T-cell (primary cell): ENCODE data around the gene NCAM1. TPM values are rescaled to one million over a fixed set of nuclear protein-coding genes. Genes with fewer than 3 reads are reported as not detected.

Source experiments
- ATAC-seq, 4 experiments: fragments of 200-7000 bp in 3 of 4; fragments of 150-1000 bp in 1 of 4; cut with Tn5 transposase; replicated peaks in 1 of 4; 1 replicate in 3 of 4; 2 replicates in 1 of 4; pipeline ENCODE4 v1.10.0; 2021; ENCODE audit warnings: moderate library complexity in 3 of 4, mild to moderate bottlenecking in 2 of 4, moderate number of reproducible peaks in 1 of 4
- CTCF ChIA-PET, 2 donors: fragments of 300-600 bp; sonication (Branson Sonifier 250); formaldehyde crosslinking; loops; one replicate each; lab custom pipeline; 2022; ENCODE audit warnings: antibody characterized with exemption in 2 of 2; lab: Charles Lee
- POLR2A ChIA-PET, 2 donors: fragments of 300-600 bp; sonication (Branson Sonifier 250); formaldehyde crosslinking; loops; one replicate each; lab custom pipeline; 2022; ENCODE audit warnings: antibody characterized with exemption in 2 of 2; lab: Charles Lee
- DNase-seq, 35 experiments: peaks; one replicate each; pipeline versions ENCODE4 v3.0.0 to v3.0.0-alpha.2; 2013 to 2023
- H3K27ac ChIP-seq: one replicate; pipeline ENCODE4 v1.5.1; 2013; ENCODE audit warnings: low read length
- H3K27me3 ChIP-seq, 2 experiments: replicated peaks in 1 of 2; 1 replicate in 1 of 2; 2 replicates in 1 of 2; pipeline versions ENCODE4 v1.6.1 to v1.7.0; 2013; ENCODE audit warnings: low read length in 1 of 2, mixed read lengths in 1 of 2; ENCODE audit not compliant: control insufficient read depth in 2 of 2, insufficient read depth in 2 of 2; ENCODE audit errors: extremely low read depth in 1 of 2
- H3K36me3 ChIP-seq, 2 donors: 1 replicate in 1 of 2; 2 replicates in 1 of 2; pipeline versions ENCODE4 v1.6.1 to v1.7.0; 2013; ENCODE audit warnings: low read length in 1 of 2; ENCODE audit not compliant: control insufficient read depth in 2 of 2, insufficient read depth in 1 of 2; ENCODE audit errors: extremely low read depth in 1 of 2
- H3K4me1 ChIP-seq, 2 experiments: 1 replicate in 1 of 2; 2 replicates in 1 of 2; pipeline versions ENCODE4 v1.6.1 to v1.7.0; 2013; ENCODE audit warnings: low read length in 2 of 2, mixed read lengths in 1 of 2; ENCODE audit not compliant: insufficient read depth in 2 of 2, control insufficient read depth in 1 of 2; ENCODE audit errors: extremely low read depth in 1 of 2
- H3K4me3 ChIP-seq, 2 donors: 1 replicate in 1 of 2; 2 replicates in 1 of 2; pipeline versions ENCODE4 v1.5.1 to v1.7.0; 2013; ENCODE audit warnings: mild to moderate bottlenecking in 2 of 2, low read length in 1 of 2, moderate library complexity in 1 of 2; ENCODE audit not compliant: control insufficient read depth in 1 of 2; ENCODE audit errors: extremely low read depth in 1 of 2
- H3K9me3 ChIP-seq: 2 replicates; pipeline ENCODE4 v1.7.0; 2013
- H3K27ac Mint-ChIP-seq, 2 donors: one replicate each; pipeline ENCODE4 v1.8.0; 2020 to 2021; ENCODE audit warnings: mild to moderate bottlenecking in 2 of 2, mixed read lengths in 2 of 2
- H3K27me3 Mint-ChIP-seq, 2 donors: one replicate each; pipeline ENCODE4 v1.8.0; 2021 to 2022; ENCODE audit warnings: mixed read lengths in 2 of 2
- H3K36me3 Mint-ChIP-seq: one replicate; pipeline ENCODE4 v1.8.0; 2021; ENCODE audit warnings: mixed read lengths
- H3K4me1 Mint-ChIP-seq, 3 donors: one replicate each; pipeline ENCODE4 v1.8.0; 2020 to 2022; ENCODE audit warnings: mixed read lengths in 3 of 3, mild to moderate bottlenecking in 1 of 3
- H3K4me3 Mint-ChIP-seq, 3 donors: one replicate each; pipeline ENCODE4 v1.8.0; 2020 to 2022; ENCODE audit warnings: mild to moderate bottlenecking in 3 of 3, mixed read lengths in 3 of 3, moderate library complexity in 3 of 3
- H3K9me3 Mint-ChIP-seq, 3 donors: one replicate each; pipeline ENCODE4 v1.8.0; 2020 to 2022; ENCODE audit warnings: mixed read lengths in 3 of 3
- WGBS: methylation state at CpG from one replicate; pipeline ENCODE4 v1.1.5; 2013; ENCODE audit warnings: missing lambda C conversion rate; ENCODE audit not compliant: insufficient coverage; 5-methylcytosine and 5-hydroxymethylcytosine counted together
- total RNA-seq, 35 experiments: library from RNA in 6 of 35; stranded (reverse) in 6 of 35; fragments of 120-200 nt in 1 of 35; gene quantifications; one replicate each; pipeline versions ENCODE4 v1.2.1 to v1.2.4 and lab custom pipeline; 2013 to 2026

Gene NCAM1
- total RNA-seq, 5 donors from 2014 or later (not counting 1 experiment from before 2014, with no cell fraction given) = 0.90 to 1.8 (median 1.1) TPM

- ChIA-PET POLR2A (no interaction called here), CTCF (no interaction called here)
- no peaks in the 10 kb centered on the region for H3K9me3 Mint-ChIP-seq
- no peaks in the 10 kb centered on the region for H3K4me1 Mint-ChIP-seq
- Histone ChIP-seq H3K4me3 (no peak overlapping the region), H3K27ac (no peak overlapping the region), H3K4me1 (peaks cover 0 to 2% of the 10 kb centered on the region in 2 experiments), H3K9me3 (no peaks in the 10 kb centered on the region), H3K36me3 (no peaks in the 10 kb centered on the region), H3K27me3 (peaks cover 0 to 11% of the 10 kb centered on the region in 2 experiments)
- 71% methylated on average over 3 of the region's 5 CpGs for WGBS
- no peak overlapping the region for H3K4me3 Mint-ChIP-seq
- H3K27ac Mint-ChIP-seq = no peak overlapping the region
- H3K36me3 Mint-ChIP-seq = no peaks in the 10 kb centered on the region
- DNase-seq = no peak
- ATAC-seq = no peak
- peaks cover 5 to 10% of the 10 kb centered on the region in 2 donors for H3K27me3 Mint-ChIP-seq
Measured at GRCh38 chr11:113253406-113253805, 292.2 kb downstream of the NCAM1 start.

GRCh38 chr11:113255096-113255495, 293.9 kb downstream of the NCAM1 start:
- Histone ChIP-seq H3K36me3 (no peaks in the 10 kb centered on the region), H3K4me3 (no peak overlapping the region), H3K4me1 (no peaks in the 10 kb centered on the region), H3K27me3 (peaks cover 0 to 3% of the 10 kb centered on the region in 2 experiments), H3K9me3 (no peaks in the 10 kb centered on the region), H3K27ac (no peak overlapping the region)
- no peak for ATAC-seq
- H3K27ac Mint-ChIP-seq = no peak overlapping the region
- H3K4me3 Mint-ChIP-seq = no peak overlapping the region
- WGBS = no CpG with 5 or more reads among the region's 4 CpGs
- DNase-seq = no peak
- peaks cover 0 to 7% of the 10 kb centered on the region in 2 donors for H3K27me3 Mint-ChIP-seq
- no peaks in the 10 kb centered on the region for H3K9me3 Mint-ChIP-seq
- ChIA-PET CTCF (no interaction called here), POLR2A (no interaction called here)
- H3K4me1 Mint-ChIP-seq = no peaks in the 10 kb centered on the region
- no peaks in the 10 kb centered on the region for H3K36me3 Mint-ChIP-seq

GRCh38 chr11:113255741-113256140, 294.5 kb downstream of the NCAM1 start:
- no peak for ATAC-seq
- no peaks in the 10 kb centered on the region for H3K36me3 ChIP-seq
- DNase-seq = no peak
- H3K27ac ChIP-seq = no peak overlapping the region
- H3K4me3 ChIP-seq = no peak overlapping the region
- peaks cover 0 to 2% of the 10 kb centered on the region in 2 experiments for H3K27me3 ChIP-seq
- H3K9me3 ChIP-seq = no peaks in the 10 kb centered on the region
- Mint-ChIP-seq H3K36me3 (no peaks in the 10 kb centered on the region), H3K27me3 (peaks cover 0 to 7% of the 10 kb centered on the region in 2 donors), H3K27ac (no peak overlapping the region), H3K4me3 (no peak overlapping the region), H3K4me1 (no peaks in the 10 kb centered on the region), H3K9me3 (no peaks in the 10 kb centered on the region)
- CTCF ChIA-PET = no interaction called here
- WGBS = no CpG with 5 or more reads among the region's 6 CpGs
- no peaks in the 10 kb centered on the region for H3K4me1 ChIP-seq
- POLR2A ChIA-PET = no interaction called here

GRCh38 chr11:113256431-113257202, 295.4 kb downstream of the NCAM1 start:
- DNase-seq = no peak
- no peaks in the 10 kb centered on the region for H3K27me3 ChIP-seq
- CTCF ChIA-PET = interaction anchor here in 1 of 2 donors (0.6 kb wide), 1 partner anchor 67 kb away, joined by 3 read pairs; no protein-coding TSS in a partner anchor
- H3K36me3 Mint-ChIP-seq = no peaks in the 10 kb centered on the region
- no peak overlapping the region for H3K4me3 Mint-ChIP-seq
- no peaks in the 10 kb centered on the region for H3K9me3 Mint-ChIP-seq
- H3K36me3 ChIP-seq = no peaks in the 10 kb centered on the region
- ATAC-seq = no peak
- WGBS = 100% methylated on average over 1 of the region's 3 CpGs
- no peak overlapping the region for H3K4me3 ChIP-seq
- no peaks in the 10 kb centered on the region for H3K9me3 ChIP-seq
- POLR2A ChIA-PET = no interaction called here
- no peaks in the 10 kb centered on the region for H3K4me1 Mint-ChIP-seq
- no peaks in the 10 kb centered on the region for H3K4me1 ChIP-seq
- no peak overlapping the region for H3K27ac Mint-ChIP-seq
- no peak overlapping the region for H3K27ac ChIP-seq
- H3K27me3 Mint-ChIP-seq = peaks cover 0 to 10% of the 10 kb centered on the region in 2 donors

GRCh38 chr11:113260096-113260425, 298.8 kb downstream of the NCAM1 start:
- DNase-seq (no peak), ATAC-seq (no peak)
- no peaks in the 10 kb centered on the region for H3K36me3 ChIP-seq
- POLR2A ChIA-PET = no interaction called here
- H3K4me3 ChIP-seq = no peak overlapping the region
- no peaks in the 10 kb centered on the region for H3K4me1 ChIP-seq
- Mint-ChIP-seq H3K4me1 (peaks cover 0 to 2% (median 0%) of the 10 kb centered on the region in 3 donors), H3K9me3 (no peaks in the 10 kb centered on the region), H3K27me3 (peaks cover 4 to 6% of the 10 kb centered on the region in 2 donors), H3K27ac (no peak overlapping the region), H3K36me3 (no peaks in the 10 kb centered on the region), H3K4me3 (no peak overlapping the region)
- H3K27ac ChIP-seq = no peak overlapping the region
- H3K9me3 ChIP-seq = no peaks in the 10 kb centered on the region
- H3K27me3 ChIP-seq = peaks cover 0 to 5% of the 10 kb centered on the region in 2 experiments
- CTCF ChIA-PET = no interaction called here
- WGBS = 88% methylated on average over 8 of the region's 9 CpGs

- H3K9me3 Mint-ChIP-seq = no peaks in the 10 kb centered on the region
- H3K27me3 ChIP-seq = peaks cover 0 to 5% of the 10 kb centered on the region in 2 experiments
- ChIA-PET CTCF (no interaction called here), POLR2A (no interaction called here)
- ATAC-seq = no peak
- no peaks in the 10 kb centered on the region for H3K9me3 ChIP-seq
- no peak overlapping the region for H3K4me3 Mint-ChIP-seq
- no peaks in the 10 kb centered on the region for H3K4me1 ChIP-seq
- H3K27ac Mint-ChIP-seq = no peak overlapping the region
- DNase-seq = no peak
- H3K4me1 Mint-ChIP-seq = peaks cover 0 to 2% (median 0%) of the 10 kb centered on the region in 3 donors
- H3K36me3 ChIP-seq = no peaks in the 10 kb centered on the region
- no CpG with 5 or more reads among the region's 1 CpG for WGBS
- peaks cover 4 to 6% of the 10 kb centered on the region in 2 donors for H3K27me3 Mint-ChIP-seq
- no peak overlapping the region for H3K4me3 ChIP-seq
- no peak overlapping the region for H3K27ac ChIP-seq
- no peaks in the 10 kb centered on the region for H3K36me3 Mint-ChIP-seq
Measured at GRCh38 chr11:113260541-113260940, 299.3 kb downstream of the NCAM1 start.
